GM04503 (cell line): Measurements from ENCODE around the gene HOXC10.

ENCODE experiments used
- DNase-seq: peaks from one replicate; pipeline ENCODE4 v3.0.0-alpha.2; 2012; ENCODE audit warnings: low read depth

Gene HOXC10

GRCh38 chr12:54030442-54030801, 45.5 kb downstream of the HOXC10 start:
- no peak for DNase-seq

DNA sequence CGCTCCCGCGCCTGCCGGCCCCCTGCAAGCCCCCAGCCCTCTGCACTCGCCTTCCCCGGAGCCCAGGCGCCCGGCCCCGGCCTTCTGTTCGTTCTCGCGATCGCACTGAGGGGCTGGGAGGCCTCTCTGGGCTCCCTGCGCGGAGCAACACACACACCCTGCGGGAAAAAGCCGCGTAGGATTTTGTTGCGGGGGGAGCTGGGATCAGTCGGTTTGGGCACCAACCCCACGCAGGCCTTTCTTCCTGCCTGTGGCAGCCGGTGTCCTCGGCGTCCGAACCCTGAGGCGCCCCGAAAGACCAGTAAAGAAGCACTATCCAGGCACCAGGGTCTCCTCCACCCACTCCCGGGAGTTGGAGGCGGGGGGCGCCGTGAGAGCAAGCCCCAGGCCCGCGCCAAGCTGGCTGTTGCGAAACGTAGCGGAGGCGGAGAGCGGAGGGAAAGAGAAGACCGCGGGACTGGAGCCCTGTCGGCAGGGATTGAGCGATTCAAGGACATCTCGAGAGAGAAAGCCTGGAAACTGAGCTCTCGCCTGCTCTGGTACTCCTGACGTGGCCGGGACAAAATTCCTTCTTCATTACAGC, 46.0 kb downstream of the HOXC10 start:
- DNase-seq = no peak

GRCh38 chr12:54031480-54031879, 46.5 kb downstream of the HOXC10 start:
- DNase-seq = no peak

DNA sequence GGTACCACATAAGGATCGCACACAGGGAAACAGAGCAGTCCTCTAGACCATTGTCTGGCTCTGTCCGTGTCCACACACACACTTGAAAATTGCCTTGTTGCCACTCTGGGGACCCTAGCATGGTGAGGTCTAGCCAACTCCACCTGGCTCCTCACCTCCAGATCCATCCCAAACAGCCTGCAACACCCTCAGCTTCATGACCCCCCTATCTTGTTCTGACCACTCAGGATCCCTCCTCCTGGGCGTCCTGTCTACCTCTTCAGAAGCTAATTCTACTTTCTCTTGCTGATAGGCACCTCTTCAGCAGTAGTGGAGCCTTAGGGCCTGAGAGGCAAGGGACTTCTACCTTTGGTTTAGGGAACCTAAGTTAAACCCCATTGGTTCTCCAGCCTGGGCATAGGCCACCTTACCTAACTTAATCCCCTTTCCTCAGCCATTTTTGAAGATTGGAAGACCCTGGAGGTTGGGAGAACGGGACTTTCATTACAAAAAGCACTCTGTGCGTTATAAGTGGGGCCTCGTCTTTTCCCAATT, 47.2 kb downstream of the HOXC10 start:
- DNase-seq = no peak

DNA sequence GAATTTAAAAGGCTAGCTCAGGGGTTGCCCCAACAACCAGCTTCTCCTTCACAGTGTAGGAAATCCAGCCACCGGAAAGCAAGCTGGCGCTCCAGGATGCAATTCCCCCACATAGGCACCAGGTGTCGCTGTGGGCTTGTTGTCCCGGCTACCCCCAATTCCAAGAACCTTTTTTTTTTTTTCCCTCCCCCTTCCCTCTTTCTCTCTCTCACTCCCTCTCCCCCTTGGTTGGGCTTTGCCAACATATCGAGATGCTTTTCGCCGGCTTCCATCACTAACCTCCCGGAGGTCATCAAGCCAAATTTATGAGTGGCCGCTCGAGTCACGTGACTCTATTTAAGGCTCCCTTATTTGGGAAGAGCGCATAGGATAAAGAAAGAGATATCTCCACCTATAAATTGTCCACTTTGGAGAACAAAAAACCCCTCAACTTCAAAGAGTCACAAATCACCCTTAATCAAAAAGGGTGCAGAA, 47.7 kb downstream of the HOXC10 start, which contains the start of gene HOXC5:
Gene HOXC5, plus strand, starts transcription at position 424 of the 474 bp plus-strand sequence. CDS start 73 bp downstream, outside the sequence.
- DNase-seq = no peak

DNA sequence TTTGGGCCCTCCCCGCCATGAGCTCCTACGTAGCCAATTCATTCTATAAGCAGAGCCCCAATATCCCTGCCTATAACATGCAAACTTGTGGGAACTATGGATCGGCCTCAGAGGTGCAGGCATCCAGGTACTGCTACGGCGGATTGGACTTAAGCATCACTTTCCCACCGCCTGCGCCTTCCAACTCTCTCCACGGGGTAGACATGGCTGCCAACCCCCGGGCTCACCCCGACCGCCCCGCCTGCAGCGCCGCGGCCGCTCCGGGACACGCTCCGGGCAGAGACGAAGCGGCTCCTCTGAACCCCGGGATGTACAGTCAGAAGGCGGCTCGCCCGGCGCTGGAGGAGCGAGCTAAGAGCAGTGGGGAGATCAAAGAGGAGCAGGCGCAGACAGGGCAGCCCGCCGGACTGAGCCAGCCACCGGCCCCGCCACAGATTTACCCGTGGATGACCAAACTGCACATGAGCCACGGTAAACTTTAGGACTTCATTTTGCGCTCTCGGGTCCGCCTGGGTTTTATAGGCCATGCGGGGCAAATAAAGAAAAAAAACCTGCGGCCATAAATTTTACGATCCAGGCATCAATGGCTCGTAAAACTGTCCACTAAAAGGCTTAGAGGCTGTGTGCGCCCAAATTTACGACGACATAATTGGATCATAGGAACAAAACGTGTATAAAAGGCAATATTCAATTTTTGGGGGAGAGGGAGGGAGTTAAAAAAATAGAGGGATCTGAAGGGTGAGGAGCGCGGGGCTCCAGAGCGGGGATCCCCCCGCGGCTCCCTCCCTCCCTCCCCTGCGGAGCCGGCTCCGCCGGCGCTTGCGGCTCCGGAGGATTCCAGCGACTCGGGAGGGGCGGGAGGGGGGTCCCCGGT, 48.4 kb downstream of the HOXC10 start:
- DNase-seq = no peak

DNA sequence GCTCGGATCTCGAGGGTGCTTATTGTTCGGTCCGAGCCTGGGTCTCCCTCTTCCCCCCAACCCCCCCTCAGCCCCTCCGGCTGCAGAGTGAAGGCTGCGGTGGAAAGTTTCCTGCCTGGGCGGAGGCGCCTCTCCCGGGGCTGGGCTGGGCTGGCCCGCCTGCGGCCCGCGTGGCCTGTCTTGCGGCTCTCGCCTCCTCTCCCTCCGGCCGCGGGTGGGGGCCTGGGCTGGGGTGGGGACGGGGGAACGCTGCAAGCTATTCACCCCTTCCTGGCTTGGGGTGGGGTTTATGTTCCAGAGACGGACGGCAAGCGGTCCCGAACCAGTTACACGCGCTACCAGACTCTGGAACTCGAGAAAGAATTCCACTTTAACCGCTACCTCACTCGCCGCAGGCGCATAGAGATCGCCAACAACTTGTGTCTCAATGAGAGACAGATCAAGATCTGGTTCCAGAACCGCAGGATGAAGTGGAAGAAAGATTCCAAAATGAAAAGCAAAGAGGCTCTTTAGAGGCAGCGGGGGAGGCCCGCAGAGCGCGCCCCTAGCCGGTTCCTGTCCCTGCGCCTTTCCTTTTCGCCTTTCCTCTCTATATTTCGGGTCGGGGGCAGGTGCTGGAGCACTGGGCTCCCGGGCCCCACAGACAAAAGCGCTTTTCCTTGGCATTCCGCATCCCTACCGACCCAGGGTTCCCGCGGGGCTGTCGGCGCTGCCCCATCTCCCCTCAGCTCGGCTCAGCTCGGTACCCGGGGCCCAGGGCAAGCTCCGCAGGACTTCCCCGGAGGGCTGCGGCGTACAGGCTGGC, 49.2 kb downstream of the HOXC10 start:
- no peak for DNase-seq

GRCh38 chr12:54034785-54035310, 49.9 kb downstream of the HOXC10 start:
- DNase-seq = no peak

DNA sequence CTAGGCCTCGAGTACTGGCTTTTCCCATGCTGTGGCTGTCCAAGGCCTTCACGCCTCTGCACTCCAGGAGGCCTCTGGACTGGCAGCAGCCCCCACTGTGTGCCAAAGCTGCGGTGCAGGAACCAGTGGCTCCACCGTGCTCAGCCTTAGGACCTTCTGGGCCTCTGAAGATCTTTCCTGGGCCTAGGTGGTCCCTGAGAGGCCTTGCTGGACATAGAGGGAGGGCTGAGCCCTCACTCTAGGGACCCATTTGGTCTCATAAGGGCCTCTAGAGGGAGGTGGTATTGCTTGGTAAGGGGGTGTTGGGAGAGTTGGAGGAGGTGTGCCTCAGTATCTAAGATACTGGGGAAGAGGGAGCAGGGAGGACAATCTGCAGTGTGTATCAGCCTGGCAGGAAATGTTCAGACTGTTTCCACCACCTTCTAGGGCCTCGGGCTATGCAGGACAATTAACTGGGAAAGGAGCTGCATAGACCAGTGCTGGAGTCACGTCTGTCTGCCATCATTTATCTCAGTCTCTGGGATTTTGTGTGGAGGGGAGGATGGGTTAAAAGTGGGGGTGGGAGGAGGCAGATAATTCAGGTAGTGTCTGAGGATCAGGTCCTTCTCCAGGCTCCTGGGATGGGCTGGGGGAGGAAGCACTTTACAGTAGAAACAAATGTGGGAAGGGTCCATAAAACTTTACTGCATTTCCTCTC, 50.8 kb downstream of the HOXC10 start:
- no peak for DNase-seq

DNA sequence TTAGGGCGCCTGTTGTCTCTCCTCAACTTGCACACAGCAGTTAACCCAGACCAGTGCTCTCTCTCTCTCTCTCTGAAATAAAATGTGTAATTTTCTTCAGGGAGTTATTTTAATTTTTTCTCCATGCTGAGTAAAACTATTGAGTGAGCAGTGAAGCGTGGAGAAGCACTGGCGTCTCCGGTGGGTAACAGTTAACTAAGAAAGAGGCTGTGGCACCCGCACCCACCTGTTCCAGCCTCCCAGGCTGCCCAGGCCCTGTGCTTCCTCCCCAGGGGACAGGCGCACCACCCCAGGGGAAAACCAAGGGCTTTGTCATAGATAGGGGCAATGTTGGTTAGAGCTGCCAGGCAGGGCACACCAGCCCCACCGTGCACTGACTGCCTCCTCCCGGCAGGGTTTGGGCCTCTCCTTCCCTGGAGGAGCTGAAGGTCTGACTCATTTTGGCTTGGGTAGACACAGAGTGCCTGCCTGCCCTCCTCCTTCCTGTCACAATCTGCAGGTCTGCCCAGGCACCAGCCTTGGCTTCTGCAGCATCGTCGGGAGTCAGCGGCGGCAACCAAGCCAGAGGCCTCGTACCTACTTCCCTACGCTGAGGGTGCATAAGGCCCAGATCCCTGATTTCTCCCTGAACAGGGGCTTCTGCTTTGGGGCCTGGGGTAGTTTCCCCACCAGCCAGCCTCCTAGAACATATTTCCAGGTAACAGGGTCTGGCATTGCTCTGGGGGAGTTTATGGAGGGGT, 51.8 kb downstream of the HOXC10 start:
- no peak for DNase-seq

DNA sequence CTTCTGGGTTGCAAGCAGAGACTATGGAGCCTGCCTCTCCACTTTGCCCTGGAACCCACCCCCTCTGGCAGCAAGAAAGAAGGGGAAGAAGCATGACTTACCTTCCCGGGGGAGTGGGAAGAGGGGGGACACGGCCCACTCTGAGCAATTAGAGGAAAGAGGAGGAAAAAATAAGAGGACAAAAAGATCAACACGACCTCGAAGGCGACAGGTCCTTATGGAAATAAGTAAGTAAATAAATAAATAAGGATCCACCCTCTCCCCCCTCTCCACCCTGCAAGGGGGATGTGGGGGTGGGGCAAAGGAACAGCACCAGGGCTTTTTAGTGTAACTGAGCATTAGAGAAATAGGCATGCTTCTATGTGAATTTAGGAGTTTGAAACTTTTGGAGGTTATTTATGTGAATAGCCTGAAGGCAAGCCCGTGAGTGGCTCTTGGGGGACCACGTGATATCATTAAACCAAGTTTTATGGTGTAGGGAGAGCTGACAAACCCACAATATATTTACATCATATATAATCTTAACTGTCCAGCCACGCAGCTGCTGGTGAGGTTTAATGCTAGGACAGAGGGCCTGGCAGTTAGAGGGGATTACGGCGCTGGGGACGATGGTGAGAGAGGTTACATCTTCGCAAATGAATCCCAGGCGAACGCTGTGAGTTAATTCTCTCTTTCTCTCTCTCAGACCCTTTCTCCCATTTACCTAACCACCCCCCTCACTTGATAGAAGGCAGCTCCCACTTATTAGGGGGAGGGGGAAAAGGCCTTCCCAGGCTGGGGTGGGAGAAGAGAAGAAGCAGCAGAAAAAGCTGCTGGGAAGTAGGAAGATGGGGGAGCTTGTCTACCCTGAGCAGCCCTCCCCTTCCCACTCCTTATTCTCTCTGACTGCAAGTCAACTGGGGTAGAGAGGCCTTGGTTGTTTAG, 52.7 kb downstream of the HOXC10 start:
- DNase-seq = no peak

GRCh38 chr12:54038284-54038870, 53.4 kb downstream of the HOXC10 start:
- no peak for DNase-seq

DNA sequence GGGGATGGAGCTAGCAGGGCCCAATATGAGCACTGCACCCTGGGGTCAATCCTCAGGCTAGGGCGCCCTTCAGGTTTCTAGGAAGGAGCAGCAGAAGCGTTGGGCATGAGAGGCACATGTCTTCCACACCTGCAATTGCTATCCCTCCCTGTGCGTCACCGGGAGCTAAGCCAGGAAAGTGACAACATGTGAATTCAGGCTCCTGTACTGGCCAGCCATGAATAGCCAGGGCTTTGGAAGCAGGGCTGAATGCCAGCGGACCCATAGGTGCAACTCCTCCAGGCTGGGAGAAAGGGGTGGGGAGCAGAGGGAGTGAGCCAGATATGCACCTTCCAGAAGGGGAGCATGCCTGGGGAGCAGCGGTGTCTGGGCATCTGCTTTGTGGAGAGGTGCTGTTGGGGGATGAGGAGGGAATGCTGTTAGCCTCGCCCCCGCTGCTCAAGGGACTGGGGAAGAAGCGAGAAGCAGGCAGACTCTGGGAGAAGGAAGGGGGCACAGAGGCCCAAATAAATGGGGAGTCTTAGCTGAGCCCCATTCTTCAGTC, 54.0 kb downstream of the HOXC10 start:
- no peak for DNase-seq

GRCh38 chr12:54039417-54040147, 54.6 kb downstream of the HOXC10 start:
- DNase-seq = no peak
